SU-DHL-6 (cell line): Measurements from ENCODE around the gene STK32A.

Source experiments
- H2AFZ ChIP-seq: fragments of 200-600 bp; sonication (generic); 2 replicates; pipeline ENCODE4 v1.6.1; 2014; ENCODE audit warnings: low read depth, mild to moderate bottlenecking, moderate library complexity, mixed read lengths, antibody characterized with exemption, low read length; ENCODE audit not compliant: severe bottlenecking
- H3F3A ChIP-seq: fragments of 200-600 bp; shearing (Covaris generic); 2 replicates; pipeline ENCODE4 v1.6.0; 2016; ENCODE audit warnings: antibody characterized with exemption, mild to moderate bottlenecking; ENCODE audit not compliant: insufficient read depth
- H3K27ac ChIP-seq: fragments of 200-600 bp; sonication (generic); 2 replicates; pipeline ENCODE4 v1.5.1; 2016; ENCODE audit warnings: low read depth, mild to moderate bottlenecking, low read length, moderate library complexity, mixed read lengths
- H3K27me3 ChIP-seq: fragments of 200-600 bp; sonication (generic), shearing (Covaris generic); 2 replicates; pipeline ENCODE4 v1.6.0; 2014; ENCODE audit warnings: mild to moderate bottlenecking, low read length
- H3K36me3 ChIP-seq: fragments of 200-600 bp; sonication (generic); 2 replicates; pipeline ENCODE4 v1.6.1; 2014; ENCODE audit warnings: mild to moderate bottlenecking, low read length, mixed read lengths
- H3K4me2 ChIP-seq: fragments of 300-600, 200-600 bp; shearing (Covaris generic), sonication (generic); 2 replicates; pipeline ENCODE4 v1.6.0; 2014; ENCODE audit warnings: low read length, low read depth, mild to moderate bottlenecking; ENCODE audit not compliant: poor library complexity, severe bottlenecking
- H3K4me3 ChIP-seq: fragments of 200-600 bp; sonication (generic); 2 replicates; pipeline ENCODE4 v1.5.1; 2014; ENCODE audit warnings: antibody characterized with exemption, low read length, mild to moderate bottlenecking, mixed read lengths; ENCODE audit not compliant: insufficient read depth, poor library complexity, severe bottlenecking
- H3K79me2 ChIP-seq: fragments of 200-600 bp; sonication (generic); 2 replicates; pipeline ENCODE4 v1.6.1; 2014; ENCODE audit warnings: mild to moderate bottlenecking, low read length, moderate library complexity; ENCODE audit not compliant: insufficient read depth
- H3K9ac ChIP-seq: fragments of 200-600 bp; sonication (generic); 2 replicates; pipeline ENCODE4 v1.7.0; 2014; ENCODE audit warnings: mild to moderate bottlenecking, low read length
- H3K9me2 ChIP-seq: fragments of 200-600 bp; sonication (generic); replicated peaks from 2 replicates; pipeline ENCODE4 v1.6.1; 2014; ENCODE audit warnings: low read length; ENCODE audit not compliant: insufficient read depth
- H3K9me3 ChIP-seq: fragments of 200-600 bp; sonication (generic); 2 replicates; pipeline ENCODE4 v1.6.1; 2014; ENCODE audit warnings: low read length, mixed read lengths; ENCODE audit not compliant: insufficient read depth
- H4K20me1 ChIP-seq: fragments of 200-600 bp; sonication (generic); 2 replicates; pipeline ENCODE4 v1.6.1; 2014; ENCODE audit warnings: low read depth, mild to moderate bottlenecking, antibody characterized with exemption, low read length, moderate library complexity, mixed read lengths
- EZH2phosphoT487 ChIP-seq: fragments of 200-600 bp; sonication (generic), shearing (Covaris generic); conservative IDR thresholded peaks from 2 replicates; pipeline ENCODE4 v1.6.1; 2018; ENCODE audit warnings: mild to moderate bottlenecking, antibody characterized with exemption, low read length, moderate library complexity, mixed read lengths
- TF ChIP-seq, protein P1 (sequence below): fragments of 200-600 bp; sonication (generic); IDR thresholded peaks from one replicate; pipeline ENCODE4 v1.5.1; 2017; ENCODE audit warnings: antibody characterized with exemption, mild to moderate bottlenecking, low read length, moderate library complexity; ENCODE audit not compliant: insufficient read depth, poor library complexity, severe bottlenecking

The STK32A gene

DNA sequence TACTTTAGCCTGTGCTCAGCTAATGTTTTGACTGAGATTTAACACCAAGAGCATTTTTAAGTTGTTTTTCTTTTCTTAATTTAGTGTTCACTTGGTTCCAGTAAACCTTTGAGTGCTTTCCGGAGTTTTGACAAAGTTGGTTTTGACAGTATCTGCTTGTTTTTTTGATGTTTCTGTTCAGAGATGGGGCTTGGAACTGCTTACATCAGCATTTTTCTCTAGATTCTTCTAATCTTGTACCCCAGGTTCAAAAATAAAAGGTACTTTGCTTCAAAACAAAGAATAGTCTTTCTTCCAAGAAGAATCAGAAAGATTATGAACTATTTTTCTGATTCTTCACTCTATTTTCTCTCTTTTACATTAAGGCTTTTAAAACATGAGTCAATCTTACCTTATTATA, 142.9 kb downstream of the STK32A start:
- Histone ChIP-seq H3K9me2 (no peaks in the 10 kb centered on the region), H3K4me2 (no peak overlapping the region), H3K9ac (no peak overlapping the region), H3F3A (no peaks in the 10 kb centered on the region), H3K27me3 (no peaks in the 10 kb centered on the region), H4K20me1 (no peaks in the 10 kb centered on the region), H3K79me2 (no peaks in the 10 kb centered on the region), H3K27ac (no peak overlapping the region), H3K36me3 (no peaks in the 10 kb centered on the region), H3K4me3 (no peak overlapping the region), H2AFZ (no peak overlapping the region), H3K9me3 (no peaks in the 10 kb centered on the region)
- TF ChIP-seq, protein P1, sequence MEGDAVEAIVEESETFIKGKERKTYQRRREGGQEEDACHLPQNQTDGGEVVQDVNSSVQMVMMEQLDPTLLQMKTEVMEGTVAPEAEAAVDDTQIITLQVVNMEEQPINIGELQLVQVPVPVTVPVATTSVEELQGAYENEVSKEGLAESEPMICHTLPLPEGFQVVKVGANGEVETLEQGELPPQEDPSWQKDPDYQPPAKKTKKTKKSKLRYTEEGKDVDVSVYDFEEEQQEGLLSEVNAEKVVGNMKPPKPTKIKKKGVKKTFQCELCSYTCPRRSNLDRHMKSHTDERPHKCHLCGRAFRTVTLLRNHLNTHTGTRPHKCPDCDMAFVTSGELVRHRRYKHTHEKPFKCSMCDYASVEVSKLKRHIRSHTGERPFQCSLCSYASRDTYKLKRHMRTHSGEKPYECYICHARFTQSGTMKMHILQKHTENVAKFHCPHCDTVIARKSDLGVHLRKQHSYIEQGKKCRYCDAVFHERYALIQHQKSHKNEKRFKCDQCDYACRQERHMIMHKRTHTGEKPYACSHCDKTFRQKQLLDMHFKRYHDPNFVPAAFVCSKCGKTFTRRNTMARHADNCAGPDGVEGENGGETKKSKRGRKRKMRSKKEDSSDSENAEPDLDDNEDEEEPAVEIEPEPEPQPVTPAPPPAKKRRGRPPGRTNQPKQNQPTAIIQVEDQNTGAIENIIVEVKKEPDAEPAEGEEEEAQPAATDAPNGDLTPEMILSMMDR, result no peak
- TF ChIP-seq EZH2phosphoT487, result no peak

DNA sequence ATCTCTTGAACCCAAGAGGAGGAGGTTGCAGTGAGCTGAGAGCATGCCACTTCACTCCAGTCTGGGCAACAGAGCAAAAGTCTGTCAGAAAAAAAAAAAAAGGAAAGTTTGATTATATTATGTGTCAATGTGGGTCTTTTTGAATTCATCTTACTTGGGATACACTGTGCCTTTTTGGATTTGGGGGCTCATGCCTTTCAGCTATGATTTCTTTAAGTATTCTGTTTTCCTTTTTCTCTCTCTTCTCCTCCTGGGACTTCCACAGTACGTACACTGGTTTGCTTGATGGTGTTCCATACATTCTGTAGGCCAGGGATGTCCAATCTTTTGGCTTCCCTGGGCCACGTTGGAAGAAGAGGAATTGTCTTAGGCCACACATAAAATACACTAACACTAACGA, 146.7 kb downstream of the STK32A start:
- Histone ChIP-seq H3K9me2 (no peaks in the 10 kb centered on the region), H3K36me3 (no peaks in the 10 kb centered on the region), H3K4me2 (no peak overlapping the region), H3F3A (no peaks in the 10 kb centered on the region), H3K9ac (no peak overlapping the region), H4K20me1 (no peaks in the 10 kb centered on the region), H3K4me3 (no peak overlapping the region), H3K9me3 (no peaks in the 10 kb centered on the region), H3K27ac (no peak overlapping the region), H3K27me3 (no peaks in the 10 kb centered on the region), H3K79me2 (no peaks in the 10 kb centered on the region), H2AFZ (no peak overlapping the region)
- TF ChIP-seq, protein P1, result no peak
- TF ChIP-seq EZH2phosphoT487, result no peak

DNA sequence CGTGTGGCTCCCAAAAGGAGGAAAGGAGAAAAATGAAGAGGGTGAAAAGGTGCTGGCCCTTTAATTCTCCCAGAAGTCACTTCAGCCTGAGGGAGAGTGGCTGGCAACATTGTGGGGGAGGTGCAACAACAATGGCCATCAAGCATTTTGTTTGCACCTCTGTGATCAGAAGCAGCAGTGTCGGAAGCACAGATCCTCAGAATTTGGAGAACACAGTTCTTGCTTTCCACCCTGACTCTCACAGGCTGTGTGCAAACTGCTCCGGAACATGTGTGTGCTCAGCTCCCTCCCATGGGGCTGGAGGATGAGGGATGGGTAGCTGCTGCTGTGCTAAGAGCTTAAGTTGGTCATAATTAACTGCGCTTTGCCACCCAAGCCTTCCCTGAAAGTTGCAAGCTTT, 147.9 kb downstream of the STK32A start:
- H3K9me2 ChIP-seq, result no peaks in the 10 kb centered on the region
- no peak overlapping the region for H3K4me3 ChIP-seq
- H3F3A ChIP-seq, result no peaks in the 10 kb centered on the region
- H3K79me2 ChIP-seq, result no peaks in the 10 kb centered on the region
- TF ChIP-seq EZH2phosphoT487, result no peak
- TF ChIP-seq, protein P1, result no peak
- H3K4me2 ChIP-seq, result no peak overlapping the region
- H3K9me3 ChIP-seq, result no peaks in the 10 kb centered on the region
- no peaks in the 10 kb centered on the region for H4K20me1 ChIP-seq
- no peaks in the 10 kb centered on the region for H3K27me3 ChIP-seq
- H3K27ac ChIP-seq, result no peak overlapping the region
- H3K36me3 ChIP-seq, result no peaks in the 10 kb centered on the region
- H2AFZ ChIP-seq, result no peak overlapping the region
- no peak overlapping the region for H3K9ac ChIP-seq
